Heart left ventricle (tissue), 16 donors: ENCODE measurements around the gene IFT172. TPM values are rescaled to one million over a fixed set of nuclear protein-coding genes. Genes with fewer than 3 reads are reported as not detected.
A peak's percentile ranks its signal among the peaks of the same experiment; 100 is the strongest.

ENCODE experiments used
- ATAC-seq, 4 donors: fragments of 200-7000 bp; cut with Tn5 transposase; one replicate each; pipeline ENCODE4 v1.9.1; 2020 to 2022; ENCODE audit warnings: moderate library complexity in 4 of 4, mild to moderate bottlenecking in 3 of 4, moderate number of reproducible peaks in 1 of 4
- DNase-seq, 5 donors: peaks; one replicate each; pipeline ENCODE4 v3.0.0-alpha.2; 2020
- H3K27ac ChIP-seq, 12 donors: fragments of 200-600 bp; sonication (generic) in 4 of 12; one replicate each; pipeline versions ENCODE4 v1.5.0 to v1.8.0; 2016 to 2022; ENCODE audit warnings: mild to moderate bottlenecking in 2 of 12
- H3K27me3 ChIP-seq, 9 donors: fragments of 200-600 bp; sonication (generic) in 2 of 9; one replicate each; pipeline versions ENCODE4 v1.5.1 to v1.8.0; 2016 to 2022; ENCODE audit warnings: mild to moderate bottlenecking in 3 of 9
- H3K36me3 ChIP-seq, 9 donors: fragments of 200-600 bp; sonication (generic) in 2 of 9; one replicate each; pipeline versions ENCODE4 v1.5.0 to v1.8.0; 2018 to 2022; ENCODE audit warnings: mild to moderate bottlenecking in 2 of 9
- H3K4me1 ChIP-seq, 12 donors: fragments of 200-600 bp; sonication (generic) in 4 of 12; one replicate each; pipeline versions ENCODE4 v1.5.0 to v1.8.0; 2016 to 2022; ENCODE audit warnings: mild to moderate bottlenecking in 3 of 12
- H3K4me3 ChIP-seq, 12 donors: fragments of 200-600 bp; sonication (generic) in 4 of 12; one replicate each; pipeline versions ENCODE4 v1.5.0 to v1.8.0; 2017 to 2022; ENCODE audit warnings: mild to moderate bottlenecking in 9 of 12, moderate library complexity in 4 of 12
- H3K9me3 ChIP-seq, 12 donors: fragments of 200-600 bp; sonication (generic) in 4 of 12; one replicate each; pipeline versions ENCODE4 v1.5.0 to v1.8.0; 2016 to 2022; ENCODE audit warnings: mild to moderate bottlenecking in 1 of 12
- POLR2A ChIP-seq, 2 donors: fragments of 450-650 bp; IDR thresholded peaks; one replicate each; pipeline ENCODE4 v1.6.1; 2017; ENCODE audit warnings: antibody characterized with exemption in 2 of 2, mild to moderate bottlenecking in 2 of 2, moderate library complexity in 2 of 2
- WGBS, 4 donors: extraction: QIAGEN DNeasy Blood & Tissue Kit in 2 of 4; methylation state at CpG; one replicate each; pipeline versions ENCODE4 v1.1.5 to v1.1.7; 2013 to 2018; 5-methylcytosine and 5-hydroxymethylcytosine counted together
- intact Hi-C, 10 donors: fragments of 100-400 bp; cut with DNase I; formaldehyde crosslinking; loops; one replicate each; pipeline versions ENCODE4 v1.11.1 to v1.14.2; 2022
- polyA plus RNA-seq, 2 donors: library from polyadenylated mRNA; stranded (reverse); fragments of 200-250 nt; gene quantifications; one replicate each; pipeline ENCODE4 v1.2.3, GENCODE V29; 2013
- total RNA-seq, 9 donors: library from RNA; depleted of rRNA in 2 of 9; stranded (reverse); fragments of >200 nt in 2 of 9; fragmentation: NEBNext Ultra II Directional in 3 of 9; extraction: Animal tissue kit (Norgen Biotek cat#: 25700) in 3 of 9; gene quantifications; one replicate each; pipeline versions ENCODE4 v1.1.0 to v1.2.4, GENCODE V29; 2016 to 2023
- TF ChIP-seq, protein P1 (sequence below), 12 donors: fragments of 200-600 bp; sonication (generic) in 4 of 12; IDR thresholded peaks; one replicate each; pipeline versions ENCODE4 v1.5.0 to v1.8.0; 2018 to 2022; ENCODE audit warnings: antibody characterized with exemption in 12 of 12, mild to moderate bottlenecking in 5 of 12
- donor health status: ischemic (EF 13 %, LVEDD 7.1; RV severe dilation, severe dysfunction).
- donor health status: healthy with polysubstance abuse.
- donor health status: DM: no; HTN: yes; CAD: no.
- donor health status: DM: no; HTN: no; CAD: no.
- donor health status: ischemic (EF 25% LVEDD 6.9; RV normal size, moderate dysfunction).
- donor health status: ischemic (EF 25% LVEDD 5.7; RV mildly dilated, moderate dysfunction).
- donor health status: healthy.
- donor health status: DM: yes; HTN: yes; CAD: no.
- donor health status: ischemic (EF 35%, LVEDD 5.7; RV mildly dilated, moderate dysfunction).
- donor health status: nonischemic (EF 11% LVEDD 7.7; RV severe dilation, severe dysfunction).
- donor health status: DM: yes; HTN: yes; CAD: no.
- donor health status: PGD.
- donor health status: ischemic (EF 29% LVEDD 5.4; RV normal size, mild dysfunction).
- donor health status: nonischemic (EF 23%, LVEDD 6.1; RV moderate dilation, normal function).

IFT172 gene
- total and polyA plus RNA-seq, 11 donors: 11.9 to 27.2 (median 17.4) TPM

DNA sequence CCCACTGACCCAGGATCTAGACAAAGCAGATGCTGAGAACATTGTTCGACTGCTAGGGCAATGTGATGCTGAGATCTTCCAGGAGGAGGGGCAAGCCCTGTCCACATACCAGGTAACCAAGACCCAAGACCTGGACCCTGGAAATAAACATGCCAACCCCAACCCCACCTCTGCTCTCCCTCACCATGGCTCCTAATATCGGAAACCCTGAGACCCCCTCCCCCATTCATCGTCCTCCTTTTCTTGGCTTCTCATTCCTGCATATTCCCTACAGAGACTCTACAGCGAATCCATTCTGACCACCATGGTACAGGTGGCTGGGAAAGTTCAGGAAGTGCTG lies 7.7 kb upstream of the IFT172 start:
- Histone ChIP-seq H3K36me3 (no peaks in the 10 kb centered on the region), H3K9me3 (no peaks in the 10 kb centered on the region), H3K4me1 (peaks cover 0 to 22% (median 5%) of the 10 kb centered on the region in 12 donors), H3K27me3 (peaks cover 0 to 32% (median 8%) of the 10 kb centered on the region in 9 donors), H3K4me3 (no peak overlapping the region), H3K27ac (no peak overlapping the region)
- intact Hi-C loops: loop anchor here in 3 of 10 donors (5.0 to 10.0 kb wide), 3 partner anchors 85 to 128 kb away; partner anchors contain the start of genes ZNF512 (in 2 of the 3), CCDC121 (in 1 of the 3) and GPN1 (in 1 of the 3)
- ATAC-seq: no peak
- DNase-seq: no peak
- no peak for TF ChIP-seq POLR2A (IDR thresholded peaks at IDR 0.05)
- TF ChIP-seq, protein P1, sequence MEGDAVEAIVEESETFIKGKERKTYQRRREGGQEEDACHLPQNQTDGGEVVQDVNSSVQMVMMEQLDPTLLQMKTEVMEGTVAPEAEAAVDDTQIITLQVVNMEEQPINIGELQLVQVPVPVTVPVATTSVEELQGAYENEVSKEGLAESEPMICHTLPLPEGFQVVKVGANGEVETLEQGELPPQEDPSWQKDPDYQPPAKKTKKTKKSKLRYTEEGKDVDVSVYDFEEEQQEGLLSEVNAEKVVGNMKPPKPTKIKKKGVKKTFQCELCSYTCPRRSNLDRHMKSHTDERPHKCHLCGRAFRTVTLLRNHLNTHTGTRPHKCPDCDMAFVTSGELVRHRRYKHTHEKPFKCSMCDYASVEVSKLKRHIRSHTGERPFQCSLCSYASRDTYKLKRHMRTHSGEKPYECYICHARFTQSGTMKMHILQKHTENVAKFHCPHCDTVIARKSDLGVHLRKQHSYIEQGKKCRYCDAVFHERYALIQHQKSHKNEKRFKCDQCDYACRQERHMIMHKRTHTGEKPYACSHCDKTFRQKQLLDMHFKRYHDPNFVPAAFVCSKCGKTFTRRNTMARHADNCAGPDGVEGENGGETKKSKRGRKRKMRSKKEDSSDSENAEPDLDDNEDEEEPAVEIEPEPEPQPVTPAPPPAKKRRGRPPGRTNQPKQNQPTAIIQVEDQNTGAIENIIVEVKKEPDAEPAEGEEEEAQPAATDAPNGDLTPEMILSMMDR (IDR thresholded peaks at IDR 0.05): no peak
- 72 to 85% (median 81%) methylated on average over 4 of the region's 4 CpGs for WGBS, 4 donors

DNA sequence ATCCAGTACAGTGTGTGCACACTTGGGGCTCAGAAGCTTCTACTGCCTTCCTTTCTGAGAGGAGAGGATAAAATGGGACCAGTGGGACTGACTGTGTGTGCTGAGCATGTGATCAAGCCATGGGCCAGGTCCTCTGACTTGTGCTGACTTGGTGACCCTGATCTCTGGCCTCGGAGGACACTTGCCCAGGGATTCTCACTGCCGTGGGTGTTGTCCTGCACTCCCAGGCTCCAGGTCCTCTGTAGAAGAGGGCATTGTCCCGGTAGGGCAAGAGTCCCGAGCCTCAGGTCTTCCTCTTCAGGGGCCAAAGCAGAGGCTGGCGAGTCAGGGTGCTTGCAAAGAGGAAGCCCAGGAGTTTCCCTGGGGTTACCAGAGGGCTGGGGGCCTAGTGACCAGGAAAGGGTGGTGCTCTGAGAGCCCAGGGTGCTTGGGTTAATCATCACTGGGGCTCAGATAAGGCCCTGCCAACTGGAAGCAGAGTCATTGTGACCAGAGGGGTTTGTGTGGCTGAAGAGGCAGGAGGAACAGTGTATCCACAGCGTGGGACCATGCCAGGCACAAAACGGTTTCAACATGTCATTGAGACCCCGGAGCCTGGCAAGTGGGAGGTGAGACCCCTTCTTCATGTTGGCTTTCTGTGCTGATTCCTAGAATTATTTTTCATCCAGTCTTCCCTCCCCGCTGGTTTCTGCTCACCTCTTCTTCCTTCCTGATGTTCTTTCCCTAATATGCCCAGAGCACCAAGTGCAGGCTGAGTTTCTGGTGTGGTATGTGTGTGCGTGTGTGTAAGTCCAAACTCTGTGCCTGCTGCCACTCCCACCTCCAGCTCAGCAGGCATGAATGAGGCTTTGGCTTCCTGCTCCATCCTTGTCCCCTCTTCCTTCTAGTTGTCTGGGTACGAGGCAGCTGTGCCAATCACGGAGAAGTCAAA lies 7.1 kb upstream of the IFT172 start, which contains the start of gene GCKR:
TSS of gene GCKR (plus strand) at position 483 of the 931 bp plus-strand sequence. CDS start at position 549, 66 bp downstream.
- Histone ChIP-seq H3K36me3 (no peaks in the 10 kb centered on the region), H3K9me3 (no peaks in the 10 kb centered on the region), H3K27me3 (peaks cover 0 to 32% (median 8%) of the 10 kb centered on the region in 9 donors), H3K27ac (no peak within 1 kb of the TSS), H3K4me3 (peak within 1 kb of the TSS in 2 of 12 donors; percentile 67 to 72), H3K4me1 (peaks cover 0 to 22% (median 5%) of the 10 kb centered on the region in 12 donors)
- ATAC-seq (peak in 2 of 4 donors; percentile 32 to 41), DNase-seq (peak in 1 of 5 donors; percentile 28)
- TF ChIP-seq, protein P1 (IDR thresholded peaks at IDR 0.05): no peak
- TF ChIP-seq POLR2A (IDR thresholded peaks at IDR 0.05): no peak
- intact Hi-C loops: loop anchor here in 3 of 10 donors (5.0 to 10.0 kb wide), 3 partner anchors 86 to 128 kb away; partner anchors contain the start of genes ZNF512 (in 2 of the 3), CCDC121 (in 1 of the 3) and GPN1 (in 1 of the 3)
- 54 to 67% (median 63%) methylated on average over 11 to 12 of the region's 12 CpGs for WGBS, 4 donors

DNA sequence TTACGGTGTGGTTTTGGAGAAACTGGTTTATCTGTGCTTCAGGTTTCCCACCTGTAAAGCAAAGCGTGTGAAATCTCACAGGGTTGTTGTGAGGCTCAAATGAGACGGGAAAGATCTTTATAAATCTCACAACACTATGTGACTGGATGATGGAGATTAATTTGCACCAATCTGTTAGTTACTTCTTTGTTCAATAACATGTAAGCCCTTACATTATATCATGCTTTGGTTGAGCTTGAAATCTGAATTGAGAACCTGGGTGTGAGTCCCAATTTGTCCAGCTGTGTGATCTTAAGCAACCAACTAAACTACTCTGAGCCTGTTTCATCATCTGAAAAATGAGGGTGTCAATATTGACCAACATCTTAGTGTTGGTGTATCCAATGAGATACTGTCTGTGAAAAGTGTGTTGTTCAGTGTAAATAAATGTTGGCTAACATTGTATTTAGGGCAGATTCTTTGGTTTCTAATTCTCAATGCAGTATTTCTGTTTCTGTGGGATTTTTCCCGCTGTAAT lies 6.4 kb upstream of the IFT172 start:
- Histone ChIP-seq H3K9me3 (no peaks in the 10 kb centered on the region), H3K36me3 (no peaks in the 10 kb centered on the region), H3K4me3 (peak overlapping the region in 2 of 12 donors; percentile 67 to 72), H3K27me3 (peaks cover 0 to 32% (median 8%) of the 10 kb centered on the region in 9 donors), H3K4me1 (peaks cover 0 to 22% (median 5%) of the 10 kb centered on the region in 12 donors), H3K27ac (no peak overlapping the region)
- TF ChIP-seq POLR2A (IDR thresholded peaks at IDR 0.05): no peak
- TF ChIP-seq, protein P1 (IDR thresholded peaks at IDR 0.05): no peak
- ATAC-seq (no peak), DNase-seq (no peak)
- 58 to 81% (median 70%) methylated on average over 4 of the region's 4 CpGs for WGBS, 4 donors
- intact Hi-C loops: loop anchor here in 3 of 10 donors (5.0 to 10.0 kb wide), 3 partner anchors 86 to 129 kb away; partner anchors contain the start of genes ZNF512 (in 2 of the 3), CCDC121 (in 1 of the 3) and GPN1 (in 1 of the 3)
